HCT116 (cell line): ENCODE results near the gene MED12. TPM values are rescaled to one million over a fixed set of nuclear protein-coding genes. Genes with fewer than 3 reads are reported as not detected.

Experiments used
- ATAC-seq: fragments of 200-7000 bp; cut with Tn5 transposase; 2 replicates; pipeline ENCODE4 v1.9.1; 2020; ENCODE audit warnings: mild to moderate bottlenecking, moderate library complexity
- BruUV-seq: library from RNA; stranded (reverse); fragments of 400-500 nt; replicated peaks from 2 replicates; lab custom pipeline; 2021; lab: Mats Ljungman, UMichigan
- CTCF ChIA-PET: fragments of 300-600 bp; sonication (Branson Sonifier 250); formaldehyde crosslinking; loops from one replicate; lab custom pipeline; 2021; ENCODE audit warnings: antibody characterized with exemption; lab: Charles Lee
- POLR2A ChIA-PET: fragments of 300-600, 350-600 bp; sonication (Branson Sonifier 250); formaldehyde crosslinking; loops from one replicate; lab custom pipeline; 2021; ENCODE audit warnings: antibody characterized with exemption; lab: Charles Lee
- RAD21 ChIA-PET, 2 experiments: fragments of 300-600 bp; sonication (Branson Sonifier 250); formaldehyde crosslinking; loops; one replicate each; lab custom pipeline; 2023; ENCODE audit warnings: low total read pairs in 2 of 2; ENCODE audit not compliant: uncharacterized antibody in 2 of 2, unreplicated experiment in 2 of 2, low non-redundant PET in 1 of 2; lab: Charles Lee
- DNase-seq: peaks from one replicate; pipeline ENCODE4 v3.0.0-alpha.2; 2010; ENCODE audit warnings: low read depth, low spot score
- H2AFZ ChIP-seq: fragments of 200-600 bp; shearing (Covaris generic), sonication (generic); 2 replicates; pipeline ENCODE4 v1.6.1; 2017; ENCODE audit warnings: low read depth, mixed run types, mixed read lengths, antibody characterized with exemption, low read length; ENCODE audit not compliant: poor library complexity, severe bottlenecking
- H3K27ac ChIP-seq: 2 replicates; pipeline ENCODE4 v1.5.1; 2012; ENCODE audit warnings: low read depth, low read length
- H3K27me3 ChIP-seq: fragments of 200-600 bp; sonication (generic); 2 replicates; pipeline ENCODE4 v1.6.1; 2016; ENCODE audit warnings: mixed run types, low read length, mixed read lengths; ENCODE audit not compliant: insufficient read depth
- H3K36me3 ChIP-seq, 2 experiments: fragments of 200-500 bp in 1 of 2; fragments of 200-600 bp in 1 of 2; sonication (Bioruptor generic) in 1 of 2; sonication (generic) in 1 of 2; 2 replicates each; pipeline versions ENCODE4 v1.5.1 to v1.6.1; 2014 to 2016; ENCODE audit warnings: low read length in 2 of 2, inconsistent platforms in 1 of 2, mixed read lengths in 1 of 2, mixed run types in 1 of 2; ENCODE audit not compliant: insufficient read depth in 2 of 2, control insufficient read depth in 1 of 2
- H3K4me1 ChIP-seq, 2 experiments: fragments of 200-600 bp in 1 of 2; sonication (generic) in 1 of 2; 2 replicates each; pipeline versions ENCODE4 v1.5.1 to v1.6.1; 2012 to 2017; ENCODE audit warnings: low read length in 2 of 2, inconsistent platforms in 1 of 2, mild to moderate bottlenecking in 1 of 2, mixed read lengths in 1 of 2, mixed run types in 1 of 2, moderate library complexity in 1 of 2; ENCODE audit not compliant: insufficient read depth in 2 of 2, control insufficient read depth in 1 of 2
- H3K4me2 ChIP-seq: fragments of 200-600 bp; sonication (generic); 2 replicates; pipeline ENCODE4 v1.6.1; 2017; ENCODE audit warnings: mixed run types, low read length, mixed read lengths
- H3K4me3 ChIP-seq, 2 experiments: fragments of 200-600 bp in 1 of 2; sonication (generic) in 1 of 2; replicated peaks in 1 of 2; 2 replicates each; pipeline ENCODE4 v1.5.1; 2011 to 2016; ENCODE audit warnings: low read length in 2 of 2, control low read depth in 1 of 2, low read depth in 1 of 2, mild to moderate bottlenecking in 1 of 2, mixed read lengths in 1 of 2, mixed run types in 1 of 2
- H3K79me2 ChIP-seq: fragments of 200-600 bp; sonication (generic); 2 replicates; pipeline ENCODE4 v1.6.1; 2017; ENCODE audit warnings: mild to moderate bottlenecking, mixed run types, low read length, moderate library complexity, mixed read lengths; ENCODE audit not compliant: insufficient read depth
- H3K9ac ChIP-seq: fragments of 200-600 bp; sonication (generic); 2 replicates; pipeline ENCODE4 v1.6.1; 2016; ENCODE audit warnings: low read length, mixed read lengths
- H3K9me2 ChIP-seq: fragments of 200-600 bp; sonication (generic), shearing (Covaris generic); 2 replicates; pipeline ENCODE4 v1.6.1; 2017; ENCODE audit warnings: mixed run types, mild to moderate bottlenecking, moderate library complexity; ENCODE audit not compliant: insufficient read depth
- H3K9me3 ChIP-seq, 2 experiments: fragments of 200-500 bp in 1 of 2; fragments of 200-600 bp in 1 of 2; sonication (Bioruptor generic) in 1 of 2; sonication (generic) in 1 of 2; 2 replicates each; pipeline ENCODE4 v1.6.1; 2014 to 2017; ENCODE audit warnings: low read length in 2 of 2, mixed read lengths in 2 of 2, inconsistent platforms in 1 of 2, low read depth in 1 of 2, mild to moderate bottlenecking in 1 of 2, mixed run types in 1 of 2, moderate library complexity in 1 of 2; ENCODE audit not compliant: control insufficient read depth in 1 of 2, insufficient read depth in 1 of 2
- H4K20me1 ChIP-seq: fragments of 200-600 bp; sonication (generic), shearing (Covaris generic); 2 replicates; pipeline ENCODE4 v1.6.1; 2017; ENCODE audit warnings: mixed run types, mild to moderate bottlenecking, moderate library complexity; ENCODE audit not compliant: insufficient read depth
- CEBPB ChIP-seq: IDR thresholded peaks from 2 replicates; pipeline ENCODE4 v1.6.1; 2012; ENCODE audit warnings: low read depth
- EZH2 ChIP-seq: fragments of 200-600 bp; sonication (generic); IDR thresholded peaks from 2 replicates; pipeline ENCODE4 v1.6.1; 2017; ENCODE audit warnings: antibody characterized with exemption, mixed run types
- FOSL1 ChIP-seq: IDR thresholded peaks from 2 replicates; pipeline ENCODE4 v1.6.1; 2012; ENCODE audit warnings: low read depth
- POLR2AphosphoS5 ChIP-seq: IDR thresholded peaks from 2 replicates; pipeline ENCODE4 v1.6.1; 2011; ENCODE audit warnings: mild to moderate bottlenecking, low read depth, low read length, moderate library complexity
- SIN3A ChIP-seq: IDR thresholded peaks from 2 replicates; pipeline ENCODE4 v1.6.1; 2012; ENCODE audit warnings: low read depth
- intact Hi-C: fragments of 100-400 bp; cut with micrococcal nuclease; formaldehyde crosslinking; loops from 2 replicates; pipeline ENCODE4 v1.10.0; 2022
- total RNA-seq: library from RNA; stranded (reverse); gene quantifications from one replicate; pipeline ENCODE4 v1.2.1, GENCODE V29; 2021; ENCODE audit not compliant: unreplicated experiment
- TF ChIP-seq, protein P1 (sequence below): IDR thresholded peaks from 2 replicates; pipeline ENCODE4 v1.6.1; 2011; ENCODE audit warnings: mild to moderate bottlenecking, low read length, moderate library complexity; ENCODE audit not compliant: insufficient replicate concordance; ENCODE audit errors: extremely low read depth

Gene MED12
- total RNA-seq, 1 experiment from 2014 or later: 32.8 TPM

DNA sequence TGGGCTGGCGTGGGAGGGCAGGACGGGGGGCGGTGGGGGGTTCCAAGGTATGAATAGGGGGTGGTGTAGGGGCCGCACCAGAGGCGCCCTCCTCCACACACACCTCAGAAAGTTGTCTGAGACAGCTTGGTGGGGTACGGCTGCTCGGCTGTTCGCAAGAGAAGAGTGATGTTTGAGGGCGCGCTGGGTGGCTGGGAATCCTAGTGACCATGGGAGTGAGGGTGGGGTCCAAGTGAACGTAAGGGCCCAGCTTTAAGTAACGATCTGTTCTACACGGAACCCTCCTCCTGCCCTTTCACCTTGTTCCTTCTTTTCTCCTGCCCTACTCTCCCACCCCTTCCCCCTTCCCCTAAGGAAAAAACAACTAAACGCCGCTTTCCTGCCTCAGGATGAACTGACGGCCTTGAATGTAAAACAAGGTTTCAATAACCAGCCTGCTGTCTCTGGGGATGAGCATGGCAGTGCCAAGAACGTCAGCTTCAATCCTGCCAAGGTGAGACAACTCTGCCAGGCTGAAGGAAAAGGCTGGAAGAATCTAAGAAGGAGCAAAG is 664 bp downstream of the MED12 start (continued):
- TF ChIP-seq, protein P1, sequence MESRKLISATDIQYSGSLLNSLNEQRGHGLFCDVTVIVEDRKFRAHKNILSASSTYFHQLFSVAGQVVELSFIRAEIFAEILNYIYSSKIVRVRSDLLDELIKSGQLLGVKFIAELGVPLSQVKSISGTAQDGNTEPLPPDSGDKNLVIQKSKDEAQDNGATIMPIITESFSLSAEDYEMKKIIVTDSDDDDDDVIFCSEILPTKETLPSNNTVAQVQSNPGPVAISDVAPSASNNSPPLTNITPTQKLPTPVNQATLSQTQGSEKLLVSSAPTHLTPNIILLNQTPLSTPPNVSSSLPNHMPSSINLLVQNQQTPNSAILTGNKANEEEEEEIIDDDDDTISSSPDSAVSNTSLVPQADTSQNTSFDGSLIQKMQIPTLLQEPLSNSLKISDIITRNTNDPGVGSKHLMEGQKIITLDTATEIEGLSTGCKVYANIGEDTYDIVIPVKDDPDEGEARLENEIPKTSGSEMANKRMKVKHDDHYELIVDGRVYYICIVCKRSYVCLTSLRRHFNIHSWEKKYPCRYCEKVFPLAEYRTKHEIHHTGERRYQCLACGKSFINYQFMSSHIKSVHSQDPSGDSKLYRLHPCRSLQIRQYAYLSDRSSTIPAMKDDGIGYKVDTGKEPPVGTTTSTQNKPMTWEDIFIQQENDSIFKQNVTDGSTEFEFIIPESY: no peak
- TF ChIP-seq FOSL1: no peak
- TF ChIP-seq CEBPB: no peak
- no peak for TF ChIP-seq SIN3A
- no peak for TF ChIP-seq POLR2AphosphoS5

DNA sequence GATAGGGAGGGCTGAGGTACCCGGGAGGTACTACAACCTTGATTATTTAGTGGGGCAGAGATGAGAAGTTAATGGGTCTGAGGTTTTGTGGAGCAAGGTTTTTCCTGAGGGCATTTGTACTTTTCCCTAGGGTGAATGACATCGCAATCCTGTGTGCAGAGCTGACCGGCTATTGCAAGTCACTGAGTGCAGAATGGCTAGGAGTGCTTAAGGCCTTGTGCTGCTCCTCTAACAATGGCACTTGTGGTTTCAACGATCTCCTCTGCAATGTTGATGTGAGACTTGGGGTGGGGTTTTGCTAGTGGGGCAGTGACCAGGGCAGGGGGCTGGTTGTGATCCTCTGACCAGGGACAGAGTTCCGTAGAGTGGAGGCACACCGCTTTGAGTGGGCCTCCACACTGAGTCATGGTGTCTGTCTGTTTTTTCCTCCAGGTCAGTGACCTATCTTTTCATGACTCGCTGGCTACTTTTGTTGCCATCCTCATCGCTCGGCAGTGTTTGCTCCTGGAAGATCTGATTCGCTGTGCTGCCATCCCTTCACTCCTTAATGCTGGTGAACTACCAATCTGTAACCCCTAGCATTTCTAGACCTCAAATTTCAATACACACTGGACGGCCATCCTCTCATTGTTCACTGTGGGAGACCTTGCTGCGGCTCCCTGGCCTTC is 9.9 kb downstream of the MED12 start:
- ChIA-PET CTCF (interaction anchor here (1.0 kb wide), 1 partner anchor 10 kb away, joined by 3 read pairs; the partner anchor contains the start of gene MED12), RAD21 (no interaction called here)
- H3K9me2 ChIP-seq: no peaks in the 10 kb centered on the region

More for the DNA sequence above, 9.9 kb downstream of the MED12 start:
- H3K27ac ChIP-seq: no peak overlapping the region
- H3K9me3 ChIP-seq: no peaks in the 10 kb centered on the region
- no peaks in the 10 kb centered on the region for H3K79me2 ChIP-seq
- H3K27me3 ChIP-seq: no peaks in the 10 kb centered on the region
- no TSS peak for BruUV-seq
- TF ChIP-seq EZH2: no peak
- TF ChIP-seq CEBPB: no peak
- intact Hi-C loops: no loop called here
- H3K4me1 ChIP-seq: no peaks in the 10 kb centered on the region
- DNase-seq (no peak), ATAC-seq (no peak)
- H3K9ac ChIP-seq: no peak overlapping the region
- H2AFZ ChIP-seq: no peak overlapping the region
- peaks cover 0 to 6% of the 10 kb centered on the region in 2 experiments; a peak in 3 of 4 replicates for H3K36me3 ChIP-seq
- no peaks in the 10 kb centered on the region for H4K20me1 ChIP-seq
- no peak overlapping the region for H3K4me3 ChIP-seq
- POLR2A ChIA-PET: no interaction called here
- H3K4me2 ChIP-seq: no peak overlapping the region
